DOHH2 (cell line): Measurements from ENCODE around the gene ECSCR.
"Not testable (repeated sequence)": the region's sequence is repeated elsewhere in the genome, so short reads cannot be mapped to it uniquely, and the experiment has no call there.

Source experiments
- H3F3A ChIP-seq: fragments of 200-600 bp; sonication (generic), shearing (Covaris generic); 2 replicates; pipeline ENCODE4 v1.6.0; 2016; ENCODE audit warnings: antibody characterized with exemption, mild to moderate bottlenecking; ENCODE audit not compliant: control insufficient read depth, insufficient read depth
- H3K27ac ChIP-seq: fragments of 200-600 bp; sonication (generic); 2 replicates; pipeline ENCODE4 v1.5.1; 2014; ENCODE audit warnings: low read depth, mild to moderate bottlenecking, low read length, moderate library complexity
- H3K27me3 ChIP-seq: fragments of 200-600 bp; sonication (generic); 2 replicates; pipeline ENCODE4 v1.6.1; 2014; ENCODE audit warnings: mild to moderate bottlenecking, low read length, mixed read lengths; ENCODE audit not compliant: control insufficient read depth
- H3K36me3 ChIP-seq: fragments of 200-600 bp; sonication (generic); 2 replicates; pipeline ENCODE4 v1.6.1; 2014; ENCODE audit warnings: mild to moderate bottlenecking, low read length, moderate library complexity, mixed read lengths; ENCODE audit not compliant: control insufficient read depth
- H3K4me1 ChIP-seq: fragments of 200-600 bp; sonication (generic); 2 replicates; pipeline ENCODE4 v1.6.1; 2014; ENCODE audit warnings: mild to moderate bottlenecking, low read length, mixed read lengths; ENCODE audit not compliant: control insufficient read depth
- H3K4me2 ChIP-seq: fragments of 200-600 bp; sonication (generic); 2 replicates; pipeline ENCODE4 v1.6.0; 2014; ENCODE audit warnings: mild to moderate bottlenecking, low read length, moderate library complexity
- H3K4me3 ChIP-seq: fragments of 200-600 bp; sonication (generic); 2 replicates; pipeline ENCODE4 v1.5.1; 2014; ENCODE audit warnings: mild to moderate bottlenecking, low read length, mixed read lengths
- H3K79me2 ChIP-seq: fragments of 200-600 bp; sonication (generic); 2 replicates; pipeline ENCODE4 v1.6.1; 2014; ENCODE audit warnings: mild to moderate bottlenecking, low read length, mixed read lengths; ENCODE audit not compliant: control insufficient read depth
- H3K9me2 ChIP-seq: fragments of 200-600 bp; sonication (generic); replicated peaks from 2 replicates; pipeline ENCODE4 v1.6.1; 2014; ENCODE audit warnings: mild to moderate bottlenecking, low read length, mixed read lengths; ENCODE audit not compliant: control insufficient read depth
- H3K9me3 ChIP-seq: fragments of 200-600 bp; sonication (generic); 2 replicates; pipeline ENCODE4 v1.6.1; 2014; ENCODE audit warnings: antibody characterized with exemption, low read length, mixed read lengths; ENCODE audit not compliant: control insufficient read depth, insufficient read depth
- H4K20me1 ChIP-seq: fragments of 200-600 bp; sonication (generic); 2 replicates; pipeline ENCODE4 v1.6.0; 2014; ENCODE audit warnings: low read depth, mild to moderate bottlenecking, antibody characterized with exemption, low read length, moderate library complexity; ENCODE audit not compliant: control insufficient read depth, insufficient read depth
- CTCF ChIP-seq: fragments of 200-600 bp; sonication (generic); IDR thresholded peaks from one replicate; pipeline ENCODE4 v1.5.1; 2014; ENCODE audit warnings: antibody characterized with exemption, mild to moderate bottlenecking, low read depth, low read length; ENCODE audit not compliant: poor library complexity, severe bottlenecking
- EZH2phosphoT487 ChIP-seq: fragments of 200-600 bp; sonication (generic); IDR thresholded peaks from 2 replicates; pipeline ENCODE4 v1.6.1; 2017; ENCODE audit warnings: borderline replicate concordance, mild to moderate bottlenecking, antibody characterized with exemption, low read length, moderate library complexity, mixed read lengths

The ECSCR gene

GRCh38 chr5:139462586-139463276 lies at the start of gene ECSCR:
TSS of gene ECSCR (minus strand) at chr5:139462743. CDS start at chr5:139462670, 73 bp downstream.
- H3K4me1 ChIP-seq: 0 out of 2 replicates have a peak, but pooled peaks cover 5% of the 10 kb centered on the region
- no peaks in the 10 kb centered on the region for H3F3A ChIP-seq
- TF ChIP-seq CTCF (no peak), EZH2phosphoT487 (no peak)
- no peak within 1 kb of the TSS for H3K27ac ChIP-seq
- no peaks in the 10 kb centered on the region for H3K9me3 ChIP-seq
- H3K79me2 ChIP-seq: no peaks in the 10 kb centered on the region
- H3K27me3 ChIP-seq: peaks cover 7% of the 10 kb centered on the region; the same call in 1 of the 2 replicates
- no peak within 1 kb of the TSS for H3K4me2 ChIP-seq
- no peaks in the 10 kb centered on the region for H4K20me1 ChIP-seq
- H3K36me3 ChIP-seq: no peaks in the 10 kb centered on the region
- no peak within 1 kb of the TSS for H3K4me3 ChIP-seq
- H3K9me2 ChIP-seq: no peaks in the 10 kb centered on the region

- H3K4me2 ChIP-seq, H3K27me3 ChIP-seq, H3K36me3 ChIP-seq, H3K27ac ChIP-seq, H3K79me2 ChIP-seq, H3K9me3 ChIP-seq, H3K9me2 ChIP-seq, H4K20me1 ChIP-seq, H3K4me1 ChIP-seq, H3K4me3 ChIP-seq, H3F3A ChIP-seq: not testable (repeated sequence)
These were observed 42.2 kb upstream of the ECSCR start for GRCh38 chr5:139504722-139505121.

GRCh38 chr5:139503879-139504278 lies 41.3 kb upstream of the ECSCR start:
- not testable (repeated sequence) for H4K20me1 ChIP-seq, H3K27ac ChIP-seq, H3K9me2 ChIP-seq, H3K4me2 ChIP-seq, H3F3A ChIP-seq, H3K4me3 ChIP-seq, H3K4me1 ChIP-seq, H3K27me3 ChIP-seq, H3K9me3 ChIP-seq, H3K79me2 ChIP-seq, H3K36me3 ChIP-seq

- not testable (repeated sequence) for H3K9me2 ChIP-seq, H3K4me3 ChIP-seq, H3K4me2 ChIP-seq, H3K36me3 ChIP-seq, H4K20me1 ChIP-seq, H3K79me2 ChIP-seq, H3K9me3 ChIP-seq, H3K27me3 ChIP-seq, H3K27ac ChIP-seq, H3F3A ChIP-seq, H3K4me1 ChIP-seq
These were observed 40.7 kb upstream of the ECSCR start for GRCh38 chr5:139503036-139503817.

GRCh38 chr5:139501381-139501780 lies 38.8 kb upstream of the ECSCR start:
- Histone ChIP-seq H3K4me2 (no peak overlapping the region), H3K9me3 (peaks cover 2% of the 10 kb centered on the region; the same call in 1 of the 2 replicates), H3K36me3 (no peaks in the 10 kb centered on the region), H3K4me1 (no peaks in the 10 kb centered on the region), H3K27ac (no peak overlapping the region), H3K9me2 (no peaks in the 10 kb centered on the region), H3K4me3 (no peak overlapping the region), H3K27me3 (no peaks in the 10 kb centered on the region), H3F3A (no peaks in the 10 kb centered on the region), H3K79me2 (no peaks in the 10 kb centered on the region), H4K20me1 (no peaks in the 10 kb centered on the region)
- no peak for TF ChIP-seq EZH2phosphoT487
- no peak for TF ChIP-seq CTCF
